Measurements from ENCODE around the gene HOXA6.

DNA sequence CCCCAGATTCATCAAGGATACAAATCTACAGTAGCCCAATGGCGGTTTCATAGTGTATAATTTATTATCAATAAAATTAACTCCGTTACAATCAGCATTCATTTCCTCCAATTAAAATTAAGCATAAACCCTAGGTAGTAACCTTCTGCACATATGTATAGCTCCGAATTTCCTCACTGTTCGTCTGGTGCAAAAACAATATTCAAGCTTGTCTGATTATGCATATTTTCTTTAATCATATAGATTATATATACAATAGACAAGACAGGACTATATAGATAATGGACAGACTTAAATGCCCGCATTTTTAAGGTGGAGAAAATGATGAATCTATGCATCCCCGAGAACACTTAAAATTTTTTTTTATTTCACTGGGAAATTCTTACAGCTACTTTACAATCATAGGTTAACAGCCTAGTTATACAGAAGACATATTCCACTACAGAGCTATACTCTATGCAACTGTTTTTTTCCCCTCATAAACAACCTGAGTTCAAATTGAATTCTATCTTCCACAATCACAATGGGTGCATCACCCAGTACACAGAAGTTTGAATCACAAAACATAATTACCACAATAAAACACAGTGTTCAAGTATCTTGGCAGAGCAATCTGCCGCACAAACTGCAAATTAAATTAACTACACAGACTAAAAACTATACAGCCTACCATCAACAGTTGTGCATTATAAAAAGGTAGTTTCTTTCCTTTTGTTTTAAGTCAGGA is 15.2 kb upstream of the HOXA6 start:
- TF ChIP-seq, protein P1, sequence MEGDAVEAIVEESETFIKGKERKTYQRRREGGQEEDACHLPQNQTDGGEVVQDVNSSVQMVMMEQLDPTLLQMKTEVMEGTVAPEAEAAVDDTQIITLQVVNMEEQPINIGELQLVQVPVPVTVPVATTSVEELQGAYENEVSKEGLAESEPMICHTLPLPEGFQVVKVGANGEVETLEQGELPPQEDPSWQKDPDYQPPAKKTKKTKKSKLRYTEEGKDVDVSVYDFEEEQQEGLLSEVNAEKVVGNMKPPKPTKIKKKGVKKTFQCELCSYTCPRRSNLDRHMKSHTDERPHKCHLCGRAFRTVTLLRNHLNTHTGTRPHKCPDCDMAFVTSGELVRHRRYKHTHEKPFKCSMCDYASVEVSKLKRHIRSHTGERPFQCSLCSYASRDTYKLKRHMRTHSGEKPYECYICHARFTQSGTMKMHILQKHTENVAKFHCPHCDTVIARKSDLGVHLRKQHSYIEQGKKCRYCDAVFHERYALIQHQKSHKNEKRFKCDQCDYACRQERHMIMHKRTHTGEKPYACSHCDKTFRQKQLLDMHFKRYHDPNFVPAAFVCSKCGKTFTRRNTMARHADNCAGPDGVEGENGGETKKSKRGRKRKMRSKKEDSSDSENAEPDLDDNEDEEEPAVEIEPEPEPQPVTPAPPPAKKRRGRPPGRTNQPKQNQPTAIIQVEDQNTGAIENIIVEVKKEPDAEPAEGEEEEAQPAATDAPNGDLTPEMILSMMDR (conservative IDR thresholded peaks at IDR 0.05; ENCODE audit: low read length): no peak
- TF ChIP-seq EZH2phosphoT487 (IDR thresholded peaks at IDR 0.05; ENCODE audit: borderline replicate concordance, low read depth, low read length): no peak
